ENCODE measurements around the gene AUTS2. TPM values are rescaled to one million over a fixed set of nuclear protein-coding genes. Genes with fewer than 3 reads are reported as not detected.
A peak's percentile ranks its signal among the peaks of the same experiment; 100 is the strongest.

Gene AUTS2
- total RNA-seq, 2 experiments from 2014 or later, result 4.0 to 4.7 TPM

- no peaks in the 10 kb centered on the region for H3K27me3 Mint-ChIP-seq
- ChIA-PET CTCF (no interaction called here), POLR2A (no interaction called here)
- intact Hi-C loops (cut with micrococcal nuclease), result no loop called here
- H3K4me1 Mint-ChIP-seq (ENCODE audit: low read depth), result peaks cover 15% of the 10 kb centered on the region
- no peaks in the 10 kb centered on the region for H3K9me3 Mint-ChIP-seq
- H3K4me3 Mint-ChIP-seq, result no peak overlapping the region
- H3K36me3 Mint-ChIP-seq, result no peaks in the 10 kb centered on the region
- DNase-seq, result no peak
- no peak overlapping the region for H3K27ac Mint-ChIP-seq
Observed at GRCh38 chr7:70762696-70763095, 1164.4 kb downstream of the AUTS2 start.

GRCh38 chr7:70763961-70764691 is 1165.9 kb downstream of the AUTS2 start:
- Mint-ChIP-seq H3K9me3 (no peaks in the 10 kb centered on the region), H3K4me1 (ENCODE audit: low read depth) (peaks cover 15% of the 10 kb centered on the region), H3K27me3 (no peaks in the 10 kb centered on the region), H3K27ac (peak overlapping the region; percentile 15), H3K36me3 (peaks cover 2% of the 10 kb centered on the region), H3K4me3 (peak overlapping the region; percentile 33)
- peak; percentile 67 for DNase-seq
- intact Hi-C loops (cut with micrococcal nuclease), result no loop called here
- ChIA-PET POLR2A (interaction anchor here (1.1 kb wide), 1 partner anchor 15 kb away, joined by 4 read pairs; no protein-coding TSS in a partner anchor), CTCF (interaction anchor here (0.9 to 1.1 kb wide), 2 partner anchors 12 to 42 kb away, joined by 3 read pairs; no protein-coding TSS in a partner anchor)

GRCh38 chr7:70764701-70765208 is 1166.5 kb downstream of the AUTS2 start:
- Mint-ChIP-seq H3K9me3 (no peaks in the 10 kb centered on the region), H3K4me3 (peak overlapping the region; percentile 33)
- CTCF ChIA-PET, result interaction anchor here (0.9 kb wide), 1 partner anchor 43 kb away, joined by 3 read pairs; no protein-coding TSS in a partner anchor

GRCh38 chr7:70765651-70766050 is 1167.4 kb downstream of the AUTS2 start:
- CTCF ChIA-PET, result no interaction called here
- POLR2A ChIA-PET, result no interaction called here
- Mint-ChIP-seq H3K4me3 (no peak overlapping the region), H3K9me3 (no peaks in the 10 kb centered on the region), H3K27ac (no peak overlapping the region), H3K4me1 (ENCODE audit: low read depth) (peaks cover 15% of the 10 kb centered on the region), H3K27me3 (no peaks in the 10 kb centered on the region), H3K36me3 (peaks cover 2% of the 10 kb centered on the region)
- DNase-seq, result no peak
- intact Hi-C loops (cut with micrococcal nuclease), result no loop called here

More at GRCh38 chr7:70764701-70765208, 1166.5 kb downstream of the AUTS2 start:
- H3K27ac Mint-ChIP-seq, result peak overlapping the region; percentile 15
- DNase-seq, result no peak
- no peaks in the 10 kb centered on the region for H3K27me3 Mint-ChIP-seq
- intact Hi-C loops (cut with micrococcal nuclease), result no loop called here
- POLR2A ChIA-PET, result interaction anchor here (1.1 kb wide), 1 partner anchor 14 kb away, joined by 4 read pairs; no protein-coding TSS in a partner anchor
- peaks cover 2% of the 10 kb centered on the region for H3K36me3 Mint-ChIP-seq
- peaks cover 15% of the 10 kb centered on the region for H3K4me1 Mint-ChIP-seq (ENCODE audit: low read depth)

- Mint-ChIP-seq H3K27me3 (no peaks in the 10 kb centered on the region), H3K4me1 (ENCODE audit: low read depth) (peaks cover 15% of the 10 kb centered on the region), H3K36me3 (peaks cover 2% of the 10 kb centered on the region), H3K27ac (no peak overlapping the region), H3K4me3 (no peak overlapping the region), H3K9me3 (no peaks in the 10 kb centered on the region)
- intact Hi-C loops (cut with micrococcal nuclease), result no loop called here
- DNase-seq, result no peak
- POLR2A ChIA-PET, result no interaction called here
- CTCF ChIA-PET, result no interaction called here
Observed at GRCh38 chr7:70766109-70766508, 1167.8 kb downstream of the AUTS2 start.

- H3K27ac Mint-ChIP-seq, result no peak overlapping the region
- no peak overlapping the region for H3K4me3 Mint-ChIP-seq
Observed at GRCh38 chr7:70766694-70767093, 1168.4 kb downstream of the AUTS2 start.

GRCh38 chr7:70770154-70770553 is 1171.9 kb downstream of the AUTS2 start:
- Mint-ChIP-seq H3K27ac (no peak overlapping the region), H3K9me3 (no peaks in the 10 kb centered on the region), H3K27me3 (no peaks in the 10 kb centered on the region), H3K36me3 (peaks cover 6% of the 10 kb centered on the region), H3K4me3 (no peak overlapping the region), H3K4me1 (ENCODE audit: low read depth) (peaks cover 7% of the 10 kb centered on the region)
- POLR2A ChIA-PET, result no interaction called here
- DNase-seq, result no peak
- CTCF ChIA-PET, result no interaction called here
- intact Hi-C loops (cut with micrococcal nuclease), result no loop called here

More at GRCh38 chr7:70766694-70767093, 1168.4 kb downstream of the AUTS2 start:
- DNase-seq, result no peak
- intact Hi-C loops (cut with micrococcal nuclease), result no loop called here
- POLR2A ChIA-PET, result no interaction called here
- CTCF ChIA-PET, result no interaction called here
- peaks cover 15% of the 10 kb centered on the region for H3K4me1 Mint-ChIP-seq (ENCODE audit: low read depth)
- H3K27me3 Mint-ChIP-seq, result no peaks in the 10 kb centered on the region
- no peaks in the 10 kb centered on the region for H3K9me3 Mint-ChIP-seq
- H3K36me3 Mint-ChIP-seq, result peaks cover 2% of the 10 kb centered on the region

GRCh38 chr7:70771451-70771850 is 1173.2 kb downstream of the AUTS2 start:
- Mint-ChIP-seq H3K4me1 (ENCODE audit: low read depth) (peaks cover 19% of the 10 kb centered on the region), H3K9me3 (no peaks in the 10 kb centered on the region), H3K27me3 (no peaks in the 10 kb centered on the region), H3K36me3 (peaks cover 6% of the 10 kb centered on the region), H3K4me3 (no peak overlapping the region), H3K27ac (no peak overlapping the region)
- ChIA-PET POLR2A (no interaction called here), CTCF (no interaction called here)
- intact Hi-C loops (cut with micrococcal nuclease), result no loop called here
- no peak for DNase-seq

- no peak for DNase-seq
- Mint-ChIP-seq H3K27me3 (no peaks in the 10 kb centered on the region), H3K36me3 (peaks cover 6% of the 10 kb centered on the region), H3K9me3 (no peaks in the 10 kb centered on the region), H3K27ac (no peak overlapping the region), H3K4me3 (no peak overlapping the region), H3K4me1 (ENCODE audit: low read depth) (peaks cover 30% of the 10 kb centered on the region)
- ChIA-PET POLR2A (no interaction called here), CTCF (no interaction called here)
- intact Hi-C loops (cut with micrococcal nuclease), result no loop called here
Observed at GRCh38 chr7:70772891-70773290, 1174.6 kb downstream of the AUTS2 start.

- no peak for DNase-seq
- Mint-ChIP-seq H3K4me1 (ENCODE audit: low read depth) (peaks cover 34% of the 10 kb centered on the region), H3K27ac (no peak overlapping the region), H3K4me3 (no peak overlapping the region), H3K27me3 (no peaks in the 10 kb centered on the region), H3K36me3 (peaks cover 6% of the 10 kb centered on the region), H3K9me3 (no peaks in the 10 kb centered on the region)
- POLR2A ChIA-PET, result no interaction called here
- intact Hi-C loops (cut with micrococcal nuclease), result no loop called here
- CTCF ChIA-PET, result no interaction called here
Observed at GRCh38 chr7:70773406-70773805, 1175.1 kb downstream of the AUTS2 start.

GRCh38 chr7:70774950-70775527 is 1176.8 kb downstream of the AUTS2 start:
- Mint-ChIP-seq H3K27ac (no peak overlapping the region), H3K4me1 (ENCODE audit: low read depth) (peaks cover 48% of the 10 kb centered on the region), H3K27me3 (no peaks in the 10 kb centered on the region), H3K9me3 (no peaks in the 10 kb centered on the region), H3K36me3 (peaks cover 4% of the 10 kb centered on the region), H3K4me3 (no peak overlapping the region)
- intact Hi-C loops (cut with micrococcal nuclease), result loop anchor here (5.0 kb wide), 1 partner anchor 58 kb away; no protein-coding TSS in a partner anchor
- ChIA-PET POLR2A (no interaction called here), CTCF (interaction anchor here (0.9 to 1.9 kb wide), 5 partner anchors 52 to 128 kb away, joined by 3 to 8 read pairs (median 4); no protein-coding TSS in a partner anchor)
- no peak for DNase-seq

GRCh38 chr7:70775570-70776156 is 1177.4 kb downstream of the AUTS2 start:
- CTCF ChIA-PET, result interaction anchor here (0.9 to 2.4 kb wide), 6 partner anchors 12 to 128 kb away, joined by 3 to 12 read pairs (median 4); no protein-coding TSS in a partner anchor
- POLR2A ChIA-PET, result interaction anchor here (2.2 kb wide), 1 partner anchor 12 kb away, joined by 17 read pairs; no protein-coding TSS in a partner anchor
- no peaks in the 10 kb centered on the region for H3K27me3 Mint-ChIP-seq
- intact Hi-C loops (cut with micrococcal nuclease), result loop anchor here (1.0 to 5.0 kb wide), 3 partner anchors 12 to 127 kb away; no protein-coding TSS in a partner anchor
- H3K4me1 Mint-ChIP-seq (ENCODE audit: low read depth), result peaks cover 48% of the 10 kb centered on the region
- H3K4me3 Mint-ChIP-seq, result no peak overlapping the region
- peaks cover 4% of the 10 kb centered on the region for H3K36me3 Mint-ChIP-seq
- no peaks in the 10 kb centered on the region for H3K9me3 Mint-ChIP-seq
- no peak for DNase-seq
- H3K27ac Mint-ChIP-seq, result peak overlapping the region; percentile 2
